ENCODE results near the gene ABI2.

Gene ABI2

DNA sequence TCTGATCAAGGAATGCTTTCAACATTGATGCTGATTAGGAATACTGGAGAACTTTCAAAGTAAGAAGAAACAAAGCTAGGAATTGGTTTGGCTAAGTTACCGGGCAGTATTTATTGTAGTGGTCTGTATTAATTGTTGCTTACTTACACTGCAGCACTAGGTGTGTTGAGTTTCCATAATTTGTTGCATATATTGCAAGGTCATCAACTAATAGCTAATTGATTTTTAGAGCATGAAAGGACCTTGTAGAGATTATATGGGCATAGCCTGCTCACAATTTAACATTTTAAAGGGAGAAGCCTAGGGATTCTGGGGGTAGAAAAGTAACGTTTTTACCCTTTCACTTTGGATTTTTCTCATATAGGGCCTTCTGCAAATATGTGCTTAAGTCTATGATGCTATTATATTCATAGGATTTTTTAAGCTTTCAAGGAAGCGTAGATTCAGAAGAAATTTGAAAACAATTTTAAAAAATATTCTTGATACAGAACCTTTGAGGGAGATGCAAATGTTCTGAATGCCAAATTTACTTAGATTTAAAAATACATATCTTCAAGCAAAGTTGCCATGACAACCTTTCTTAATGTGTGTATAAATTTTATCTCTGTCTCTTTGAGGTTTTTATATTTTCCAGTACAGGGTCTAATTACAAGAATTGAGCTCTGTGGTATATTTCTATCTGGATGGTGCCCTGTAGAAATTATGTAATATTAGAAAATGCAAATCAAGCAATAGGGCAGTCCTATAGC lies 17.3 kb upstream of the ABI2 start:
- TF ChIP-seq, protein P1, sequence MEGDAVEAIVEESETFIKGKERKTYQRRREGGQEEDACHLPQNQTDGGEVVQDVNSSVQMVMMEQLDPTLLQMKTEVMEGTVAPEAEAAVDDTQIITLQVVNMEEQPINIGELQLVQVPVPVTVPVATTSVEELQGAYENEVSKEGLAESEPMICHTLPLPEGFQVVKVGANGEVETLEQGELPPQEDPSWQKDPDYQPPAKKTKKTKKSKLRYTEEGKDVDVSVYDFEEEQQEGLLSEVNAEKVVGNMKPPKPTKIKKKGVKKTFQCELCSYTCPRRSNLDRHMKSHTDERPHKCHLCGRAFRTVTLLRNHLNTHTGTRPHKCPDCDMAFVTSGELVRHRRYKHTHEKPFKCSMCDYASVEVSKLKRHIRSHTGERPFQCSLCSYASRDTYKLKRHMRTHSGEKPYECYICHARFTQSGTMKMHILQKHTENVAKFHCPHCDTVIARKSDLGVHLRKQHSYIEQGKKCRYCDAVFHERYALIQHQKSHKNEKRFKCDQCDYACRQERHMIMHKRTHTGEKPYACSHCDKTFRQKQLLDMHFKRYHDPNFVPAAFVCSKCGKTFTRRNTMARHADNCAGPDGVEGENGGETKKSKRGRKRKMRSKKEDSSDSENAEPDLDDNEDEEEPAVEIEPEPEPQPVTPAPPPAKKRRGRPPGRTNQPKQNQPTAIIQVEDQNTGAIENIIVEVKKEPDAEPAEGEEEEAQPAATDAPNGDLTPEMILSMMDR (IDR thresholded peaks at IDR 0.05; ENCODE audit: control insufficient read depth, insufficient read depth, low read depth, low read length, missing control alignments) = no peak
- H3K4me3 ChIP-seq (ENCODE audit: control insufficient read depth, low read depth, low read length) = no peak overlapping the region
- no peak for DNase-seq (ENCODE audit: low read depth)

DNA sequence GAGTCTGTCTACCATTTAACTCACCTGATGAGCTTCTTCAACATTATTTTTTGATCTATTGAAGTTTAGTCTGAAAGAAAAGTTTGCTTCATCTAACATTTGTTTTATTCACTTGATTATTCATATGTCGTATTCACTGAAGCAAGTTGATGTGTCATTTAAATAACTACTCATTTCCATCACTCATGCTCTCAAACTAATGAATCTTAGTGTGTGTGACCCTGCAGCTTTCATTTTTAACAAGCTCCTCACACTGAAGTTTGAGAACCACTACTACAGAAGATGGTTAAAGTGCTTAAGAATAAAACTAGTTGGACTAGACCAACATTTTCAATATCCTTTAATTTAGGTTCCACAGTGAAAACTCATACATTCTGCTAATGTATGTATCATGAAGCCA lies 1.8 kb upstream of the ABI2 start:
- DNase-seq (ENCODE audit: low read depth) = no peak
- TF ChIP-seq, protein P1 (IDR thresholded peaks at IDR 0.05; ENCODE audit: control insufficient read depth, insufficient read depth, low read depth, low read length, missing control alignments) = no peak

DNA sequence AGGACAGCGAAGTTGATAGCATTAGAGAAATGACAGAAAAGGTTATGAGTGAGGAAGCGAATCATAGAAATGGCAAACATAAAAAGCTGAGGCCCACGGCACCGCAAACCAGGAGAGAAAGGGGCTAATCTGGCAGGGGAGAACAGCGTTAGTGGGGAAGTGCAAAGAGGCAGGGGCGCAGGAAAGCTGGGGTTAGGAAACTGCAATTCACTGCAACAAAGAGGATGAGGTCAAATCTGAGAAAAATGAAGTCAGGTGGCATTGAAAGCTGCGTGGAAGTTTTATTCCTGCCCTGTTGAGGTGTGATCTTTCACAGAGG lies 653 bp upstream of the ABI2 start:
- DNase-seq (ENCODE audit: low read depth) = no peak
- H3K4me3 ChIP-seq (ENCODE audit: control insufficient read depth, low read depth, low read length) = peak overlapping the region; percentile 97
- TF ChIP-seq, protein P1 (IDR thresholded peaks at IDR 0.05; ENCODE audit: control insufficient read depth, insufficient read depth, low read depth, low read length, missing control alignments) = no peak

More for the DNA sequence above, 1.8 kb upstream of the ABI2 start:
- no peak overlapping the region for H3K4me3 ChIP-seq (ENCODE audit: control insufficient read depth, low read depth, low read length)

DNA sequence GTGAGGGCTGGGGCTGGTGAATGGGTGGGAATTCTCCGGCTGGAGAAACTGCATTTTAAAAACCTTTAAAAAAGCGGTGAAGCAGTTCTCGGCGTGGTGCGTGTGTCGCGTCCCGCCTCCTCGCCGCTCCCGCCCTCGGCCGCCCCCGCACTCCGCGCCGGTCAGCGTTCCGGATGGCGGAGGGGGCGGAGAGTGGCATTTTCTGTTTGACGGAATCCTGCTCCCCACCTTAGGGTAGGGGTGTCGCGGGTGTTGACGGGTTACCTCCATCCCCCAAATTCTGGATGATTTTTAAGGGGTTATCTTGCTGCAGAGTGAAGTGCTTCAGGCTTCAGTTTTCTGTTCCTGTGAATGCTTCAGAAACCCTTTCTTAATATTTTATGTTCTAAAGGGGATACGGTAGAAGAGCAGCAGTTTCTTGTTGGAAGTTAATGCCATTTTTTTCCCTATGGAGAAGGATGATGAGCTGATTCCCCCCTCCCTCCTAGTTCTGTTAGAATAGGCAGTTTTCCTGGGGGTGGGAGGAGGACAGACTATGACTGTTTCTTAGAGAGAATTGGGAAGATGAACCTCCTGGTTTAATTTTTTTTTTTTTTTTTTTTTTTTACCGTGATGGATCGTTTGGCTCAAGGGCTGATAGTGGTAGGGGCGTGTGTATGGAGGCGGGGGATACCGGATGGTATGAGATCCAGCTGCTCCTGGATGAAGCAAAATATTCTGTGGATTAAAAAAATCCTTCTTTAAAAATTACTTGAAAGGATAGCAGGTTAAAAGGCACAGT lies 756 bp downstream of the ABI2 start:
- H3K4me3 ChIP-seq (ENCODE audit: control insufficient read depth, low read depth, low read length) = peak overlapping the region; percentile 97
- TF ChIP-seq, protein P1 (IDR thresholded peaks at IDR 0.05; ENCODE audit: control insufficient read depth, insufficient read depth, low read depth, low read length, missing control alignments) = no peak
- no peak for DNase-seq (ENCODE audit: low read depth)

DNA sequence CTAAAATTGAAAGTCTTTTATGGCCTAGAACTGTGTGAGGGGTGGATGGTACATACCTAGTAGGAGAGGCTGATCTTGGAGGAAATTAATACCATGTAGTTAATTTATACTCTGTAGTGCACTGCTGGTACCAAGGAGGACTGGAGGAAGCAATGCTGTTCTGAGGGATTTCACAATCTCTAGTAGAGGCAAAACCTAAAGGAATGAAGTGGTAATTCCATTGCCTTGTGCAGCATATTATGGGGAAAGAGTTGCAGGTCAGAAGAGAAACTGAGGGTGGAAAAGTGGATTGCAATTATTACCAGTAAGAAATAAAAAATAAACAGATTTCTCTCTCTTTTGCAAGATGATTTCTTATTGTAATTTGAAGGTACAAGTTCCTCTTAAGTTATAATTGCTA lies 2.2 kb downstream of the ABI2 start:
- H3K4me3 ChIP-seq (ENCODE audit: control insufficient read depth, low read depth, low read length) = no peak overlapping the region
- peak; percentile 20 for DNase-seq (ENCODE audit: low read depth)
- TF ChIP-seq, protein P1 (IDR thresholded peaks at IDR 0.05; ENCODE audit: control insufficient read depth, insufficient read depth, low read depth, low read length, missing control alignments) = no peak

DNA sequence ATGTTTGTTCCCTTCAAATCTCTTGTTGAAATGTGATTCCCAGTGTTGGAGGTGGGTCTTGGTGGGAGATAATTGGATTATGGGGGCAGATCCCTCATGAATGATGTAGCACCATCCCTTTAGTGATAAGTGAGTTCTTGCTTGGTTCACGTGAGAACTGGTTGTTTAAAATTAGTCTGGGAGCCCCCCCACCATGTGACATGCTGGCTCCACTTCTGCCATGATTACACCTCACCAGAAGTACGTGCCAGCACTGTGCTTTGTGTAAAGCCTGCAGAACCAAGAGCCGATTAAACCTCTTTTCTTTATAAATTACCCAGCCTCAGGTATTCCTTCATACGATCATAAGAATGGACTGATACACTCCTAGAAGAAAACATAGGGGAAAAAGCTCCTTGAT lies 10.1 kb downstream of the ABI2 start:
- TF ChIP-seq, protein P1 (IDR thresholded peaks at IDR 0.05; ENCODE audit: control insufficient read depth, insufficient read depth, low read depth, low read length, missing control alignments) = no peak
- DNase-seq (ENCODE audit: low read depth) = no peak
- no peak overlapping the region for H3K4me3 ChIP-seq (ENCODE audit: control insufficient read depth, low read depth, low read length)

Measured in AG09309 (cell line).